HEK293 (cell line): Measurements from ENCODE around the gene FBXO27.

Experiments used
- EGR2 ChIP-seq: fragments of 450-650 bp; formaldehyde crosslinking; IDR thresholded peaks from 2 replicates; pipeline ENCODE4 v1.5.1; 2016; ENCODE audit warnings: low read depth, missing biosample characterization, missing genetic modification characterization
- IKZF3 ChIP-seq: fragments of 450-650 bp; IDR thresholded peaks from 2 replicates; pipeline ENCODE4 v1.5.0; 2018; ENCODE audit warnings: missing biosample characterization, mild to moderate bottlenecking, missing genetic modification characterization, moderate library complexity
- KLF1 ChIP-seq: fragments of 450-650 bp; formaldehyde crosslinking; IDR thresholded peaks from 2 replicates; pipeline ENCODE4 v1.5.1; 2016; ENCODE audit warnings: missing biosample characterization, missing genetic modification characterization
- PBX3 ChIP-seq: sonication (generic); formaldehyde crosslinking; IDR thresholded peaks from 2 replicates; pipeline ENCODE4 v1.8.1; 2022; ENCODE audit warnings: mild to moderate bottlenecking, moderate library complexity, missing genetic modification reagents
- SP3 ChIP-seq: fragments of 450-650 bp; formaldehyde crosslinking; IDR thresholded peaks from 2 replicates; pipeline ENCODE4 v1.5.1; 2016; ENCODE audit warnings: missing biosample characterization, missing genetic modification characterization
- WT1 ChIP-seq: fragments of 450-650 bp; formaldehyde crosslinking; IDR thresholded peaks from 2 replicates; pipeline ENCODE4 v1.5.1; 2016; ENCODE audit warnings: missing biosample characterization, missing genetic modification characterization
- ZBTB17 ChIP-seq: fragments of 450-650 bp; formaldehyde crosslinking; IDR thresholded peaks from 2 replicates; pipeline ENCODE4 v1.5.1; 2016; ENCODE audit warnings: missing biosample characterization, missing genetic modification characterization
- ZBTB7A ChIP-seq: fragments of 450-650 bp; formaldehyde crosslinking; IDR thresholded peaks from 2 replicates; pipeline ENCODE4 v1.5.1; 2016; ENCODE audit warnings: low read depth, missing biosample characterization, missing genetic modification characterization
- ZNF157 ChIP-seq: fragments of 450-650 bp; formaldehyde crosslinking; IDR thresholded peaks from 2 replicates; pipeline ENCODE4 v1.5.1; 2016; ENCODE audit warnings: missing biosample characterization, missing genetic modification characterization
- ZNF214 ChIP-seq: fragments of 450-650 bp; formaldehyde crosslinking; IDR thresholded peaks from 2 replicates; pipeline ENCODE4 v1.5.1; 2017; ENCODE audit warnings: missing biosample characterization, mild to moderate bottlenecking, missing genetic modification characterization, borderline replicate concordance
- ZNF239 ChIP-seq: fragments of 450-650 bp; formaldehyde crosslinking; IDR thresholded peaks from 2 replicates; pipeline ENCODE4 v1.5.1; 2016; ENCODE audit warnings: missing biosample characterization, missing genetic modification characterization
- ZNF350 ChIP-seq: fragments of 450-650 bp; formaldehyde crosslinking; IDR thresholded peaks from 2 replicates; pipeline ENCODE4 v1.5.0; 2017; ENCODE audit warnings: missing biosample characterization, mild to moderate bottlenecking, missing genetic modification characterization
- ZNF514 ChIP-seq: fragments of 450-650 bp; formaldehyde crosslinking; IDR thresholded peaks from 2 replicates; pipeline ENCODE4 v1.5.1; 2016; ENCODE audit warnings: missing biosample characterization, missing genetic modification characterization
- ZNF558 ChIP-seq: fragments of 450-650 bp; formaldehyde crosslinking; IDR thresholded peaks from 2 replicates; pipeline ENCODE4 v1.5.1; 2016; ENCODE audit warnings: missing biosample characterization, missing genetic modification characterization
- ZNF629 ChIP-seq: fragments of 450-650 bp; formaldehyde crosslinking; IDR thresholded peaks from 2 replicates; pipeline ENCODE4 v1.5.1; 2017; ENCODE audit warnings: missing biosample characterization, missing genetic modification characterization
- ZNF792 ChIP-seq: fragments of 450-650 bp; formaldehyde crosslinking; IDR thresholded peaks from 2 replicates; pipeline ENCODE4 v1.5.1; 2016; ENCODE audit warnings: missing biosample characterization, missing genetic modification characterization
- ZNF830 ChIP-seq: fragments of 450-650 bp; IDR thresholded peaks from 2 replicates; pipeline ENCODE4 v1.5.0; 2018; ENCODE audit warnings: missing biosample characterization, missing genetic modification characterization, low read depth, mild to moderate bottlenecking, moderate library complexity
- ZNF837 ChIP-seq: fragments of 450-650 bp; formaldehyde crosslinking; IDR thresholded peaks from 2 replicates; pipeline ENCODE4 v1.5.1; 2016; ENCODE audit warnings: missing biosample characterization, missing genetic modification characterization
- ZSCAN23 ChIP-seq: fragments of 450-650 bp; formaldehyde crosslinking; IDR thresholded peaks from 2 replicates; pipeline ENCODE4 v1.5.1; 2016; ENCODE audit warnings: missing biosample characterization, missing genetic modification characterization
- ZSCAN4 ChIP-seq: fragments of 450-650 bp; formaldehyde crosslinking; IDR thresholded peaks from 2 replicates; pipeline ENCODE4 v1.5.1; 2017; ENCODE audit warnings: missing biosample characterization, missing genetic modification characterization
- TF ChIP-seq, protein P1 (sequence below): fragments of 450-650 bp; formaldehyde crosslinking; IDR thresholded peaks from 2 replicates; pipeline ENCODE4 v1.5.1; 2016; ENCODE audit warnings: missing biosample characterization, missing genetic modification characterization
- TF ChIP-seq, protein P2 (sequence below): fragments of 450-650 bp; formaldehyde crosslinking; IDR thresholded peaks from 2 replicates; pipeline ENCODE4 v1.5.1; 2016; ENCODE audit warnings: missing biosample characterization, missing genetic modification characterization, borderline replicate concordance
- TF ChIP-seq, protein P3 (sequence below): fragments of 450-650 bp; IDR thresholded peaks from 2 replicates; pipeline ENCODE4 v1.5.1; 2018; ENCODE audit warnings: missing biosample characterization, missing genetic modification characterization
- TF ChIP-seq, protein P4 (sequence below): fragments of 450-650 bp; formaldehyde crosslinking; IDR thresholded peaks from 2 replicates; pipeline ENCODE4 v1.5.1; 2016; ENCODE audit warnings: missing biosample characterization, missing genetic modification characterization
- TF ChIP-seq, protein P5 (sequence below): fragments of 450-650 bp; formaldehyde crosslinking; IDR thresholded peaks from 2 replicates; pipeline ENCODE4 v1.5.1; 2017; ENCODE audit warnings: missing biosample characterization, missing genetic modification characterization
- TF ChIP-seq, protein P6 (sequence below): fragments of 450-650 bp; formaldehyde crosslinking; IDR thresholded peaks from 2 replicates; pipeline ENCODE4 v1.5.1; 2016; ENCODE audit warnings: missing biosample characterization, missing genetic modification characterization

FBXO27 gene

GRCh38 chr19:38989066-38989605, 43.2 kb downstream of the FBXO27 start (continued):
- TF ChIP-seq, protein P1, sequence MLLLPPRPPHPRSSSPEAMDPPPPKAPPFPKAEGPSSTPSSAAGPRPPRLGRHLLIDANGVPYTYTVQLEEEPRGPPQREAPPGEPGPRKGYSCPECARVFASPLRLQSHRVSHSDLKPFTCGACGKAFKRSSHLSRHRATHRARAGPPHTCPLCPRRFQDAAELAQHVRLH (tag by site-specific recombination): no peak
- TF ChIP-seq, protein P2, sequence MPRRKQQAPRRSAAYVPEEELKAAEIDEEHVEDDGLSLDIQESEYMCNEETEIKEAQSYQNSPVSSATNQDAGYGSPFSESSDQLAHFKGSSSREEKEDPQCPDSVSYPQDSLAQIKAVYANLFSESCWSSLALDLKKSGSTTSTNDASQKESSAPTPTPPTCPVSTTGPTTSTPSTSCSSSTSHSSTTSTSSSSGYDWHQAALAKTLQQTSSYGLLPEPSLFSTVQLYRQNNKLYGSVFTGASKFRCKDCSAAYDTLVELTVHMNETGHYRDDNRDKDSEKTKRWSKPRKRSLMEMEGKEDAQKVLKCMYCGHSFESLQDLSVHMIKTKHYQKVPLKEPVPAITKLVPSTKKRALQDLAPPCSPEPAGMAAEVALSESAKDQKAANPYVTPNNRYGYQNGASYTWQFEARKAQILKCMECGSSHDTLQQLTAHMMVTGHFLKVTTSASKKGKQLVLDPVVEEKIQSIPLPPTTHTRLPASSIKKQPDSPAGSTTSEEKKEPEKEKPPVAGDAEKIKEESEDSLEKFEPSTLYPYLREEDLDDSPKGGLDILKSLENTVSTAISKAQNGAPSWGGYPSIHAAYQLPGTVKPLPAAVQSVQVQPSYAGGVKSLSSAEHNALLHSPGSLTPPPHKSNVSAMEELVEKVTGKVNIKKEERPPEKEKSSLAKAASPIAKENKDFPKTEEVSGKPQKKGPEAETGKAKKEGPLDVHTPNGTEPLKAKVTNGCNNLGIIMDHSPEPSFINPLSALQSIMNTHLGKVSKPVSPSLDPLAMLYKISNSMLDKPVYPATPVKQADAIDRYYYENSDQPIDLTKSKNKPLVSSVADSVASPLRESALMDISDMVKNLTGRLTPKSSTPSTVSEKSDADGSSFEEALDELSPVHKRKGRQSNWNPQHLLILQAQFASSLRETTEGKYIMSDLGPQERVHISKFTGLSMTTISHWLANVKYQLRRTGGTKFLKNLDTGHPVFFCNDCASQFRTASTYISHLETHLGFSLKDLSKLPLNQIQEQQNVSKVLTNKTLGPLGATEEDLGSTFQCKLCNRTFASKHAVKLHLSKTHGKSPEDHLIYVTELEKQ (tag by site-specific recombination): no peak; the same call in 1 of the 2 replicates
- TF ChIP-seq WT1 (tag by site-specific recombination) (peak; percentile 98), PBX3 (no peak), ZNF157 (tag by site-specific recombination) (no peak), ZNF239 (no peak), SP3 (peak; percentile 24; the same call in 1 of the 2 replicates), EGR2 (tag by site-specific recombination) (peak; percentile 38; the same call in 1 of the 2 replicates), IKZF3 (tag by site-specific recombination) (peak; percentile 33; the same call in 1 of the 2 replicates), KLF1 (peak; percentile 97), ZNF558 (tag by site-specific recombination) (no peak), ZNF350 (no peak), ZNF830 (tag by site-specific recombination) (no peak), ZNF792 (tag by site-specific recombination) (peak; percentile 98), ZNF629 (tag by site-specific recombination) (0 out of 2 replicates have a peak, but pooled peaks have one; percentile 48), ZNF514 (no peak), ZSCAN4 (tag by site-specific recombination) (no peak), ZBTB17 (tag by site-specific recombination) (peak; percentile 100), ZNF837 (no peak), ZNF214 (tag by site-specific recombination) (no peak), ZBTB7A (tag by site-specific recombination) (no peak), ZSCAN23 (no peak)
- TF ChIP-seq, protein P3, sequence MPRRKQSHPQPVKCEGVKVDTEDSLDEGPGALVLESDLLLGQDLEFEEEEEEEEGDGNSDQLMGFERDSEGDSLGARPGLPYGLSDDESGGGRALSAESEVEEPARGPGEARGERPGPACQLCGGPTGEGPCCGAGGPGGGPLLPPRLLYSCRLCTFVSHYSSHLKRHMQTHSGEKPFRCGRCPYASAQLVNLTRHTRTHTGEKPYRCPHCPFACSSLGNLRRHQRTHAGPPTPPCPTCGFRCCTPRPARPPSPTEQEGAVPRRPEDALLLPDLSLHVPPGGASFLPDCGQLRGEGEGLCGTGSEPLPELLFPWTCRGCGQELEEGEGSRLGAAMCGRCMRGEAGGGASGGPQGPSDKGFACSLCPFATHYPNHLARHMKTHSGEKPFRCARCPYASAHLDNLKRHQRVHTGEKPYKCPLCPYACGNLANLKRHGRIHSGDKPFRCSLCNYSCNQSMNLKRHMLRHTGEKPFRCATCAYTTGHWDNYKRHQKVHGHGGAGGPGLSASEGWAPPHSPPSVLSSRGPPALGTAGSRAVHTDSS (tag by site-specific recombination): no peak
- TF ChIP-seq, protein P4, sequence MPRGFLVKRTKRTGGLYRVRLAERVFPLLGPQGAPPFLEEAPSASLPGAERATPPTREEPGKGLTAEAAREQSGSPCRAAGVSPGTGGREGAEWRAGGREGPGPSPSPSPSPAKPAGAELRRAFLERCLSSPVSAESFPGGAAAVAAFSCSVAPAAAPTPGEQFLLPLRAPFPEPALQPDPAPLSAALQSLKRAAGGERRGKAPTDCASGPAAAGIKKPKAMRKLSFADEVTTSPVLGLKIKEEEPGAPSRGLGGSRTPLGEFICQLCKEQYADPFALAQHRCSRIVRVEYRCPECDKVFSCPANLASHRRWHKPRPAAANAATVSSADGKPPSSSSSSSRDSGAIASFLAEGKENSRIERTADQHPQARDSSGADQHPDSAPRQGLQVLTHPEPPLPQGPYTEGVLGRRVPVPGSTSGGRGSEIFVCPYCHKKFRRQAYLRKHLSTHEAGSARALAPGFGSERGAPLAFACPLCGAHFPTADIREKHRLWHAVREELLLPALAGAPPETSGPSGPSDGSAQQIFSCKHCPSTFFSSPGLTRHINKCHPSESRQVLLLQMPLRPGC: no peak
- TF ChIP-seq, protein P5, sequence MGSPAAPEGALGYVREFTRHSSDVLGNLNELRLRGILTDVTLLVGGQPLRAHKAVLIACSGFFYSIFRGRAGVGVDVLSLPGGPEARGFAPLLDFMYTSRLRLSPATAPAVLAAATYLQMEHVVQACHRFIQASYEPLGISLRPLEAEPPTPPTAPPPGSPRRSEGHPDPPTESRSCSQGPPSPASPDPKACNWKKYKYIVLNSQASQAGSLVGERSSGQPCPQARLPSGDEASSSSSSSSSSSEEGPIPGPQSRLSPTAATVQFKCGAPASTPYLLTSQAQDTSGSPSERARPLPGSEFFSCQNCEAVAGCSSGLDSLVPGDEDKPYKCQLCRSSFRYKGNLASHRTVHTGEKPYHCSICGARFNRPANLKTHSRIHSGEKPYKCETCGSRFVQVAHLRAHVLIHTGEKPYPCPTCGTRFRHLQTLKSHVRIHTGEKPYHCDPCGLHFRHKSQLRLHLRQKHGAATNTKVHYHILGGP: no peak
- TF ChIP-seq, protein P6, sequence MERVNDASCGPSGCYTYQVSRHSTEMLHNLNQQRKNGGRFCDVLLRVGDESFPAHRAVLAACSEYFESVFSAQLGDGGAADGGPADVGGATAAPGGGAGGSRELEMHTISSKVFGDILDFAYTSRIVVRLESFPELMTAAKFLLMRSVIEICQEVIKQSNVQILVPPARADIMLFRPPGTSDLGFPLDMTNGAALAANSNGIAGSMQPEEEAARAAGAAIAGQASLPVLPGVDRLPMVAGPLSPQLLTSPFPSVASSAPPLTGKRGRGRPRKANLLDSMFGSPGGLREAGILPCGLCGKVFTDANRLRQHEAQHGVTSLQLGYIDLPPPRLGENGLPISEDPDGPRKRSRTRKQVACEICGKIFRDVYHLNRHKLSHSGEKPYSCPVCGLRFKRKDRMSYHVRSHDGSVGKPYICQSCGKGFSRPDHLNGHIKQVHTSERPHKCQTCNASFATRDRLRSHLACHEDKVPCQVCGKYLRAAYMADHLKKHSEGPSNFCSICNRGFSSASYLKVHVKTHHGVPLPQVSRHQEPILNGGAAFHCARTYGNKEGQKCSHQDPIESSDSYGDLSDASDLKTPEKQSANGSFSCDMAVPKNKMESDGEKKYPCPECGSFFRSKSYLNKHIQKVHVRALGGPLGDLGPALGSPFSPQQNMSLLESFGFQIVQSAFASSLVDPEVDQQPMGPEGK (tag by site-specific recombination): peak; percentile 97
